ENCODE measurements around the gene CIAO3. TPM values are rescaled to one million over a fixed set of nuclear protein-coding genes. Genes with fewer than 3 reads are reported as not detected.
A peak's percentile ranks its signal among the peaks of the same experiment; 100 is the strongest.

CIAO3 gene
- total RNA-seq (2021): 32.8 to 50.9 TPM (median 32.8 TPM) in 3 replicates
- percentile 51 among the genes with signal in this experiment for Bru-seq, nascent RNA
- long read RNA-seq, experiment 1, transcript CIAO3-201 (11 exons, 2,112 nt): major isoform, 56 of 95 reads
- long read RNA-seq, experiment 1, partial matches to known transcripts: 4 of 95 reads
- long read RNA-seq, experiment 1, other reads (novel, unspliced or antisense): 32 of 95 reads
- long read RNA-seq, experiment 2, transcript CIAO3-201 (11 exons, 2,112 nt): major isoform, 8 of 29 reads
- long read RNA-seq, experiment 2, partial matches to known transcripts: 5 of 29 reads
- long read RNA-seq, experiment 2, other reads (novel, unspliced or antisense): 10 of 29 reads
- long read RNA-seq, experiment 3, transcript CIAO3-201 (11 exons, 2,112 nt): major isoform, 22 of 29 reads
- long read RNA-seq, experiment 3, partial matches to known transcripts: 1 of 29 reads
- long read RNA-seq, experiment 3, other reads (novel, unspliced or antisense): 4 of 29 reads

DNA sequence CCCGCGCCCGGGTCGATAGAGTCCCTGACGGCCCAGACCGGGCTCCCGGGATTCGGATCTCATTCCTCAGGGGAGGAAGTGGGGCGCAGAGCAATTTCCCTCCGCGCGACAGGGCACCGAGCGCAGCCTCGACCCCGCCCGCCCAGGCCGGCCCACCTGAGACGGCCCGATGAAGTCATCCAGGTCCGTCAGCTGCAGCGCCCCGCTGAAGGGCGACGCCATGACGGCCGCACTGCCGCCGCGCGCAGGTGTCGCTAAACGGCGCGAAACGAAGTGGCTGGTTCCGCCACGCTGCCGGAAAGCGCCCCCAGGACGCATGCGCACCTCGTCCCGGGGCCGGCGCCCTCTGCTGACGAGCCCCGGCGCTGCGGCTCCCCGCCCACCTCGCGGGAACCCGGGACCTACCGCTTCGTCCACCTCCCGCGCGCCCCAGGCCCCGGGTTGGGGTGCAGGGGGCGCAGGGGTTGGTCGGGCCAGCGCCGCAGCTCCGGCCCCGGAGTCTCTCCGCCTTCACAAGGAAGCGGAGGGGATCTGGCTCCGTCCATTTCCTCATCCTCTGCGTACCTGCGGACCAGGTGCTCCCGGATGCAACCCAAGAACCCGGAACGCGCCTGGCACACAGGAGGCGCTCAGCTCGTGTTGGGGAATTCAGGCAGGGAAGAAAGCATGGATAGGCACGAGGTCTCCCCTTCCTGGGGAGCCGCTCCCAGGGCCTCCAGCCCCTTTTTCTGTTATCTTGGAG, at the start of gene CIAO3:
Gene CIAO3 (minus strand): TSS at position 234 of the 742 bp plus-strand sequence. CDS start 12 bp downstream, at position 222.
- Mint-ChIP-seq H3K27me3 (ENCODE audit: low read depth) (no peaks in the 10 kb centered on the region), H3K9me3 (no peaks in the 10 kb centered on the region), H3K36me3 (peaks cover 5% of the 10 kb centered on the region; the same call in 1 of the 2 replicates), H3K4me1 (peaks cover 15% of the 10 kb centered on the region), H3K27ac (peak within 1 kb of the TSS; percentile 78), H3K4me3 (peak within 1 kb of the TSS; percentile 79)
- ATAC-seq (peak; percentile 71), DNase-seq (ENCODE audit: low spot score) (peak; percentile 93)
- CTCF ChIA-PET: interaction anchor here (0.5 to 3.8 kb wide), 30 partner anchors 8 to 1042 kb away, joined by 3 to 28 read pairs (median 4); partner anchors contain the start of genes ANTKMT, CCDC78, CHTF18 and HAGHL
- POLR2A ChIA-PET: interaction anchor here (0.9 to 1.8 kb wide), 3 partner anchors 20 to 44 kb away, joined by 3 to 10 read pairs (median 4); partner anchors contain the start of genes ANTKMT and MSLN
- TF ChIP-seq, protein P1, sequence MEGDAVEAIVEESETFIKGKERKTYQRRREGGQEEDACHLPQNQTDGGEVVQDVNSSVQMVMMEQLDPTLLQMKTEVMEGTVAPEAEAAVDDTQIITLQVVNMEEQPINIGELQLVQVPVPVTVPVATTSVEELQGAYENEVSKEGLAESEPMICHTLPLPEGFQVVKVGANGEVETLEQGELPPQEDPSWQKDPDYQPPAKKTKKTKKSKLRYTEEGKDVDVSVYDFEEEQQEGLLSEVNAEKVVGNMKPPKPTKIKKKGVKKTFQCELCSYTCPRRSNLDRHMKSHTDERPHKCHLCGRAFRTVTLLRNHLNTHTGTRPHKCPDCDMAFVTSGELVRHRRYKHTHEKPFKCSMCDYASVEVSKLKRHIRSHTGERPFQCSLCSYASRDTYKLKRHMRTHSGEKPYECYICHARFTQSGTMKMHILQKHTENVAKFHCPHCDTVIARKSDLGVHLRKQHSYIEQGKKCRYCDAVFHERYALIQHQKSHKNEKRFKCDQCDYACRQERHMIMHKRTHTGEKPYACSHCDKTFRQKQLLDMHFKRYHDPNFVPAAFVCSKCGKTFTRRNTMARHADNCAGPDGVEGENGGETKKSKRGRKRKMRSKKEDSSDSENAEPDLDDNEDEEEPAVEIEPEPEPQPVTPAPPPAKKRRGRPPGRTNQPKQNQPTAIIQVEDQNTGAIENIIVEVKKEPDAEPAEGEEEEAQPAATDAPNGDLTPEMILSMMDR (IDR thresholded peaks at IDR 0.05): peak; percentile 79
- TF ChIP-seq GRHL2 (CRISPR knock-in tag; IDR thresholded peaks at IDR 0.05; ENCODE audit: insufficient replicate concordance, severe bottlenecking) (no peak), FOXK1 (CRISPR knock-in tag; IDR thresholded peaks at IDR 0.05) (peak; percentile 92), ZNF232 (CRISPR knock-in tag; IDR thresholded peaks at IDR 0.05) (peak; percentile 52), ETV6 (CRISPR knock-in tag; IDR thresholded peaks at IDR 0.05) (peak; percentile 89; the same call in 1 of the 2 replicates), CREM (CRISPR knock-in tag; IDR thresholded peaks at IDR 0.05) (peak; percentile 94), SOX15 (CRISPR knock-in tag; IDR thresholded peaks at IDR 0.05) (no peak), ZNF423 (CRISPR knock-in tag; IDR thresholded peaks at IDR 0.05) (peak; percentile 82), SP1 (CRISPR knock-in tag; conservative IDR thresholded peaks at IDR 0.05) (peak; percentile 98), ZNF416 (CRISPR knock-in tag; IDR thresholded peaks at IDR 0.05) (no peak), MYBL2 (CRISPR knock-in tag; IDR thresholded peaks at IDR 0.05) (peak; percentile 88), ZNF396 (CRISPR knock-in tag; IDR thresholded peaks at IDR 0.05; ENCODE audit: borderline replicate concordance) (no peak), ATF6 (CRISPR knock-in tag; IDR thresholded peaks at IDR 0.05) (no peak)
- TF ChIP-seq, protein P2, sequence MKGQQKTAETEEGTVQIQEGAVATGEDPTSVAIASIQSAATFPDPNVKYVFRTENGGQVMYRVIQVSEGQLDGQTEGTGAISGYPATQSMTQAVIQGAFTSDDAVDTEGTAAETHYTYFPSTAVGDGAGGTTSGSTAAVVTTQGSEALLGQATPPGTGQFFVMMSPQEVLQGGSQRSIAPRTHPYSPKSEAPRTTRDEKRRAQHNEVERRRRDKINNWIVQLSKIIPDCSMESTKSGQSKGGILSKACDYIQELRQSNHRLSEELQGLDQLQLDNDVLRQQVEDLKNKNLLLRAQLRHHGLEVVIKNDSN (CRISPR knock-in tag; IDR thresholded peaks at IDR 0.05): 0 out of 2 replicates have a peak, but pooled peaks have one; percentile 26
- TF ChIP-seq, protein P3, sequence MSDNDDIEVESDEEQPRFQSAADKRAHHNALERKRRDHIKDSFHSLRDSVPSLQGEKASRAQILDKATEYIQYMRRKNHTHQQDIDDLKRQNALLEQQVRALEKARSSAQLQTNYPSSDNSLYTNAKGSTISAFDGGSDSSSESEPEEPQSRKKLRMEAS (CRISPR knock-in tag; IDR thresholded peaks at IDR 0.05): peak; percentile 92
- TF ChIP-seq, protein P4, sequence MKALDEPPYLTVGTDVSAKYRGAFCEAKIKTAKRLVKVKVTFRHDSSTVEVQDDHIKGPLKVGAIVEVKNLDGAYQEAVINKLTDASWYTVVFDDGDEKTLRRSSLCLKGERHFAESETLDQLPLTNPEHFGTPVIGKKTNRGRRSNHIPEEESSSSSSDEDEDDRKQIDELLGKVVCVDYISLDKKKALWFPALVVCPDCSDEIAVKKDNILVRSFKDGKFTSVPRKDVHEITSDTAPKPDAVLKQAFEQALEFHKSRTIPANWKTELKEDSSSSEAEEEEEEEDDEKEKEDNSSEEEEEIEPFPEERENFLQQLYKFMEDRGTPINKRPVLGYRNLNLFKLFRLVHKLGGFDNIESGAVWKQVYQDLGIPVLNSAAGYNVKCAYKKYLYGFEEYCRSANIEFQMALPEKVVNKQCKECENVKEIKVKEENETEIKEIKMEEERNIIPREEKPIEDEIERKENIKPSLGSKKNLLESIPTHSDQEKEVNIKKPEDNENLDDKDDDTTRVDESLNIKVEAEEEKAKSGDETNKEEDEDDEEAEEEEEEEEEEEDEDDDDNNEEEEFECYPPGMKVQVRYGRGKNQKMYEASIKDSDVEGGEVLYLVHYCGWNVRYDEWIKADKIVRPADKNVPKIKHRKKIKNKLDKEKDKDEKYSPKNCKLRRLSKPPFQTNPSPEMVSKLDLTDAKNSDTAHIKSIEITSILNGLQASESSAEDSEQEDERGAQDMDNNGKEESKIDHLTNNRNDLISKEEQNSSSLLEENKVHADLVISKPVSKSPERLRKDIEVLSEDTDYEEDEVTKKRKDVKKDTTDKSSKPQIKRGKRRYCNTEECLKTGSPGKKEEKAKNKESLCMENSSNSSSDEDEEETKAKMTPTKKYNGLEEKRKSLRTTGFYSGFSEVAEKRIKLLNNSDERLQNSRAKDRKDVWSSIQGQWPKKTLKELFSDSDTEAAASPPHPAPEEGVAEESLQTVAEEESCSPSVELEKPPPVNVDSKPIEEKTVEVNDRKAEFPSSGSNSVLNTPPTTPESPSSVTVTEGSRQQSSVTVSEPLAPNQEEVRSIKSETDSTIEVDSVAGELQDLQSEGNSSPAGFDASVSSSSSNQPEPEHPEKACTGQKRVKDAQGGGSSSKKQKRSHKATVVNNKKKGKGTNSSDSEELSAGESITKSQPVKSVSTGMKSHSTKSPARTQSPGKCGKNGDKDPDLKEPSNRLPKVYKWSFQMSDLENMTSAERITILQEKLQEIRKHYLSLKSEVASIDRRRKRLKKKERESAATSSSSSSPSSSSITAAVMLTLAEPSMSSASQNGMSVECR (CRISPR knock-in tag; IDR thresholded peaks at IDR 0.05; ENCODE audit: borderline replicate concordance): peak; percentile 83; the same call in 1 of the 2 replicates
- TF ChIP-seq, protein P5, sequence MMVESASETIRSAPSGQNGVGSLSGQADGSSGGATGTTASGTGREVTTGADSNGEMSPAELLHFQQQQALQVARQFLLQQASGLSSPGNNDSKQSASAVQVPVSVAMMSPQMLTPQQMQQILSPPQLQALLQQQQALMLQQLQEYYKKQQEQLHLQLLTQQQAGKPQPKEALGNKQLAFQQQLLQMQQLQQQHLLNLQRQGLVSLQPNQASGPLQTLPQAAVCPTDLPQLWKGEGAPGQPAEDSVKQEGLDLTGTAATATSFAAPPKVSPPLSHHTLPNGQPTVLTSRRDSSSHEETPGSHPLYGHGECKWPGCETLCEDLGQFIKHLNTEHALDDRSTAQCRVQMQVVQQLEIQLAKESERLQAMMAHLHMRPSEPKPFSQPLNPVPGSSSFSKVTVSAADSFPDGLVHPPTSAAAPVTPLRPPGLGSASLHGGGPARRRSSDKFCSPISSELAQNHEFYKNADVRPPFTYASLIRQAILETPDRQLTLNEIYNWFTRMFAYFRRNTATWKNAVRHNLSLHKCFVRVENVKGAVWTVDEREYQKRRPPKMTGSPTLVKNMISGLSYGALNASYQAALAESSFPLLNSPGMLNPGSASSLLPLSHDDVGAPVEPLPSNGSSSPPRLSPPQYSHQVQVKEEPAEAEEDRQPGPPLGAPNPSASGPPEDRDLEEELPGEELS (CRISPR knock-in tag; IDR thresholded peaks at IDR 0.05): peak; percentile 78
- TF ChIP-seq, protein P6, sequence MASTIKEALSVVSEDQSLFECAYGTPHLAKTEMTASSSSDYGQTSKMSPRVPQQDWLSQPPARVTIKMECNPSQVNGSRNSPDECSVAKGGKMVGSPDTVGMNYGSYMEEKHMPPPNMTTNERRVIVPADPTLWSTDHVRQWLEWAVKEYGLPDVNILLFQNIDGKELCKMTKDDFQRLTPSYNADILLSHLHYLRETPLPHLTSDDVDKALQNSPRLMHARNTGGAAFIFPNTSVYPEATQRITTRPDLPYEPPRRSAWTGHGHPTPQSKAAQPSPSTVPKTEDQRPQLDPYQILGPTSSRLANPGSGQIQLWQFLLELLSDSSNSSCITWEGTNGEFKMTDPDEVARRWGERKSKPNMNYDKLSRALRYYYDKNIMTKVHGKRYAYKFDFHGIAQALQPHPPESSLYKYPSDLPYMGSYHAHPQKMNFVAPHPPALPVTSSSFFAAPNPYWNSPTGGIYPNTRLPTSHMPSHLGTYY (CRISPR knock-in tag; IDR thresholded peaks at IDR 0.05): no peak
- TF ChIP-seq, protein P7, sequence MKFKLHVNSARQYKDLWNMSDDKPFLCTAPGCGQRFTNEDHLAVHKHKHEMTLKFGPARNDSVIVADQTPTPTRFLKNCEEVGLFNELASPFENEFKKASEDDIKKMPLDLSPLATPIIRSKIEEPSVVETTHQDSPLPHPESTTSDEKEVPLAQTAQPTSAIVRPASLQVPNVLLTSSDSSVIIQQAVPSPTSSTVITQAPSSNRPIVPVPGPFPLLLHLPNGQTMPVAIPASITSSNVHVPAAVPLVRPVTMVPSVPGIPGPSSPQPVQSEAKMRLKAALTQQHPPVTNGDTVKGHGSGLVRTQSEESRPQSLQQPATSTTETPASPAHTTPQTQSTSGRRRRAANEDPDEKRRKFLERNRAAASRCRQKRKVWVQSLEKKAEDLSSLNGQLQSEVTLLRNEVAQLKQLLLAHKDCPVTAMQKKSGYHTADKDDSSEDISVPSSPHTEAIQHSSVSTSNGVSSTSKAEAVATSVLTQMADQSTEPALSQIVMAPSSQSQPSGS (CRISPR knock-in tag; IDR thresholded peaks at IDR 0.05; ENCODE audit: borderline replicate concordance, low read depth): peak; percentile 60; the same call in 1 of the 2 replicates
